Measurements from ENCODE around the gene SYNDIG1. TPM values are rescaled to one million over a fixed set of nuclear protein-coding genes. Genes with fewer than 3 reads are reported as not detected.

SYNDIG1 gene
- total RNA-seq, 1 donor from 2014 or later = not detected

GRCh38 chr20:24603454-24603853, 134.0 kb downstream of the SYNDIG1 start:
- TF ChIP-seq CTCF (IDR thresholded peaks at IDR 0.05; ENCODE audit: insufficient read depth, low read length, severe bottlenecking) = no peak
- H3K4me3 ChIP-seq (ENCODE audit: low read depth, low read length) = no peak overlapping the region
- H3K27me3 ChIP-seq (ENCODE audit: control insufficient read depth, insufficient read depth, low read length) = no peaks in the 10 kb centered on the region
- peak; percentile 13 for FAIRE-seq
- H3K36me3 ChIP-seq (ENCODE audit: control insufficient read depth, insufficient read depth, low read length) = no peaks in the 10 kb centered on the region
- DNase-seq (ENCODE audit: low read depth) = no peak

- H3K27me3 ChIP-seq (ENCODE audit: control insufficient read depth, insufficient read depth, low read length) = no peaks in the 10 kb centered on the region
- FAIRE-seq (no peak), DNase-seq (ENCODE audit: low read depth) (no peak)
- no peak for TF ChIP-seq CTCF (IDR thresholded peaks at IDR 0.05; ENCODE audit: insufficient read depth, low read length, severe bottlenecking)
- H3K4me3 ChIP-seq (ENCODE audit: low read depth, low read length) = no peak overlapping the region
- no peaks in the 10 kb centered on the region for H3K36me3 ChIP-seq (ENCODE audit: control insufficient read depth, insufficient read depth, low read length)
These were observed 135.7 kb downstream of the SYNDIG1 start for GRCh38 chr20:24604966-24605665.

GRCh38 chr20:24605937-24606455, 136.6 kb downstream of the SYNDIG1 start:
- TF ChIP-seq CTCF (IDR thresholded peaks at IDR 0.05; ENCODE audit: insufficient read depth, low read length, severe bottlenecking) = no peak
- no peak for DNase-seq (ENCODE audit: low read depth)
- FAIRE-seq = no peak
- no peaks in the 10 kb centered on the region for H3K36me3 ChIP-seq (ENCODE audit: control insufficient read depth, insufficient read depth, low read length)
- H3K4me3 ChIP-seq (ENCODE audit: low read depth, low read length) = no peak overlapping the region
- H3K27me3 ChIP-seq (ENCODE audit: control insufficient read depth, insufficient read depth, low read length) = no peaks in the 10 kb centered on the region

GRCh38 chr20:24607402-24607801, 138.0 kb downstream of the SYNDIG1 start:
- FAIRE-seq (no peak), DNase-seq (ENCODE audit: low read depth) (no peak)
- Histone ChIP-seq H3K36me3 (ENCODE audit: control insufficient read depth, insufficient read depth, low read length) (no peaks in the 10 kb centered on the region), H3K27me3 (ENCODE audit: control insufficient read depth, insufficient read depth, low read length) (no peaks in the 10 kb centered on the region), H3K4me3 (ENCODE audit: low read depth, low read length) (no peak overlapping the region)
- no peak for TF ChIP-seq CTCF (IDR thresholded peaks at IDR 0.05; ENCODE audit: insufficient read depth, low read length, severe bottlenecking)

- no peaks in the 10 kb centered on the region for H3K27me3 ChIP-seq (ENCODE audit: control insufficient read depth, insufficient read depth, low read length)
- no peak for FAIRE-seq
- H3K36me3 ChIP-seq (ENCODE audit: control insufficient read depth, insufficient read depth, low read length) = no peaks in the 10 kb centered on the region
- peak; percentile 9 for DNase-seq (ENCODE audit: low read depth)
- TF ChIP-seq CTCF (IDR thresholded peaks at IDR 0.05; ENCODE audit: insufficient read depth, low read length, severe bottlenecking) = no peak
- H3K4me3 ChIP-seq (ENCODE audit: low read depth, low read length) = no peak overlapping the region
These were observed 139.7 kb downstream of the SYNDIG1 start for GRCh38 chr20:24608926-24609667.
